GM18520 (cell line): ENCODE measurements around the gene TMEM217.

Experiments
- ATAC-seq: cut with Tn5 transposase; IDR thresholded peaks from one replicate; pipeline ENCODE4 v1.9.1; 2021; ENCODE audit not compliant: unreplicated experiment

TMEM217 gene

GRCh38 chr6:37244430-37245310 is 13.3 kb downstream of the TMEM217 start:
- ATAC-seq = no peak

- no peak for ATAC-seq
Observed at GRCh38 chr6:37243816-37244370, 14.1 kb downstream of the TMEM217 start.

GRCh38 chr6:37243131-37243815 is 14.7 kb downstream of the TMEM217 start:
- no peak for ATAC-seq

- no peak for ATAC-seq
Observed at GRCh38 chr6:37242429-37243052, 15.4 kb downstream of the TMEM217 start.

- no peak for ATAC-seq
Observed at GRCh38 chr6:37241775-37242428, 16.0 kb downstream of the TMEM217 start.

- no peak for ATAC-seq
Observed at GRCh38 chr6:37241131-37241530, 16.8 kb downstream of the TMEM217 start.

GRCh38 chr6:37239950-37240713 is 17.8 kb downstream of the TMEM217 start:
- ATAC-seq = no peak

GRCh38 chr6:37239526-37239925 is 18.4 kb downstream of the TMEM217 start:
- ATAC-seq = no peak

GRCh38 chr6:37238381-37238780 is 19.6 kb downstream of the TMEM217 start:
- ATAC-seq = no peak

GRCh38 chr6:37237789-37238188 is 20.2 kb downstream of the TMEM217 start:
- ATAC-seq = no peak

GRCh38 chr6:37236921-37237320 is 21.0 kb downstream of the TMEM217 start:
- ATAC-seq = no peak

GRCh38 chr6:37233541-37233940 is 24.4 kb downstream of the TMEM217 start:
- ATAC-seq = no peak

- ATAC-seq = no peak
Observed at GRCh38 chr6:37232430-37233017, 25.4 kb downstream of the TMEM217 start.

GRCh38 chr6:37230104-37230503 is 27.8 kb downstream of the TMEM217 start:
- ATAC-seq = no peak

- no peak for ATAC-seq
Observed at GRCh38 chr6:37225350-37226169, 32.4 kb downstream of the TMEM217 start.

GRCh38 chr6:37222992-37223391 is 35.0 kb downstream of the TMEM217 start:
- ATAC-seq = no peak

- ATAC-seq = peak; percentile 77
Observed at GRCh38 chr6:37222125-37222967, 35.6 kb downstream of the TMEM217 start.

GRCh38 chr6:37221585-37222124 is 36.3 kb downstream of the TMEM217 start:
- ATAC-seq = no peak
